NCI-H2029 treated with DMSO at 0.1 percent for 48 hours (cell line): ENCODE measurements around the gene PAQR9.

Source experiments
- DNase-seq: peaks from one replicate; lab custom pipeline; 2025; lab: John Stamatoyannopoulos, UW

Gene PAQR9

GRCh38 chr3:142950972-142951371 lies 12.5 kb downstream of the PAQR9 start:
- DNase-seq = no peak

DNA sequence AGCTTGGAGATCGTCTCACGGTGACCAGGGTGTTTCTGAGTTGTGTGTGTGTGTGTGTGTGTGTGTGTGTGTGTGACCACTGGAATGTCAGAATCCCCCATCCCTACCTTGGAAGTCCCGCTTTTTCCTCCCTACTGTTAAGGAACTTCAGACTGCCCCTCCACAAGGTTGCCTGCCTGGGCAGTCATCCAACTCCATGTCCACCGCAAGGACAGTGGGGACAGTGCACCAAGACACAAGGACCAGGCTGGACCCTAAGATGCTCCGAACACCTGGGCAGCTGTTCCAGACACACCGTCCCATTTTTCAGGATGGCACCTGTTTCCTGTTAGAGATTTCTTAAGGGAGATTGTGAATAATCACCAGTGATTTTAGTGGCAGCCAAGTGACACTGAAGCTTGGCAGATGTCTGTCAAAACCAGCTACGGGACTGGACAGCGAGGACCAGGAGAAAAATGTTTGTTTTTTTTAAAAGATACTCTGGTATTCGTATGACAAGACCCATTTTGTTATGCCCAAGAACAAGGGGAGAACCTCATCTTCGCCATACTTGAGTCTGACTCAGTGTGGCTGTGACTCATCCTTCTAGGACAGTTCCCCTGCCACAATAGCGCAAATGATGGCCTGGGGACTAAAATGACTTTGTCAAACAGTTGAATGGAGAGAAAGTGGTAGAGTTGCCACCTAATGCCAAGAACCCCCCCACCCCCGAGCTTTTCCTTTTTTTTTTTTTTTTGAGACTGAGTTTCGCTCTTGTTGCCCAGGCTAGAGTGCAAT lies 15.5 kb downstream of the PAQR9 start:
- no peak for DNase-seq

DNA sequence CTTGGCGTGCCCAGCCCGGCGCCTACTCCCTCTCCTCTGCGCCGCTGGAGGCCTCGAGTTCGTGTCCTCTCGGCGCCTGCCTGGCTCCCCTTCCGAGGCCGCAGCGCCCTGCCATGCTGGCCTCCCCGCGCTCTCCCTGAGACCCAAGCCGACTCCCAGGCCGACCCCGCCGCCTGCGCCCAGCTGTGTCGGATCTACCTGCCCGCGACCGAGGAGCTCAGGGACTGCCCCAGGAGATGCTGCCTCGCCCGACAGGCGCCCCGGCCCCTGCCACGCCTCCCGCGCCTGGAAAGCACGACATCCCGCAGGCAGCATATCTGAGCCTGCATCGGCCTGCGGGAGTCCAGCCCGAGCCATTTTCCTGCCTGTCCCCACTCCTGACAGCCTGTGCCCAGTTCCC lies 16.1 kb downstream of the PAQR9 start:
- no peak for DNase-seq

DNA sequence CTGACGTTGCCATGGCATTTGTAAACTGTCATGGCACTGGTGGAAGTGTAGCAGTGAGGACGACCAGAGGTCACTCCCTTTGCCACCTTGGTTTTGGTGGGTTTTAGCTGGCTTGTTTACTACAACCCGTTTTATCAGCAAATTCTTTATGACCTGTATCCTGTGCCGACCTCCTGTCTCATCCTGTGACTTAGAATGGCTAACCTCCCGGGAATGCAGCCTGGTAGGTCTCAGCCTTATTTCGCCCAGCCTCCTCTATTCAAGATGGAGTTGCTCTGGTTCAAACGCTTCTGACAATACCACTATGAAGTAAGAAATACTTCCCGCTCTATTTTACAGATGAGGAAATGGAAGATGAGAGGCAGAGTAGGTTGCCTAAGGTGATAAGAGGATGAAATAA lies 16.6 kb downstream of the PAQR9 start:
- DNase-seq = no peak

- DNase-seq = no peak
These were observed 18.5 kb downstream of the PAQR9 start for GRCh38 chr3:142945023-142945422.

DNA sequence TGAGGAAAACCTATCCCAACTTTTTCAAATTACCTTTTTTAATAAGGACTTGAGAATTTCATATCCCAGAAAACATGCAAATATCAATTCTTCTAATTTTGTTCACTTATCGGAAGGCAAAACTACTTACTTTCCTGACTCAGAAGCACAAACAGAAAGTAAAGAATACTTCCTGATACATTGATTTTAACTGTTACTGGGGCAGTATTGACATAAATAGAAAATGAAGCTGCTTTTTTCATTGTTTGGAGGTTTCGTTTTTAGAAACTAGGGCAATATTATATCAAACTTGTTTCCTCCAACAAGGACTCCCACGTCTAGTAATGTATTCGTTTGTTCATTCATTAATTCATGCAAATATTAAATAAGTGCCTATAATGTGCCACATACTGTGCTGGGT lies 19.1 kb downstream of the PAQR9 start:
- DNase-seq = no peak

DNA sequence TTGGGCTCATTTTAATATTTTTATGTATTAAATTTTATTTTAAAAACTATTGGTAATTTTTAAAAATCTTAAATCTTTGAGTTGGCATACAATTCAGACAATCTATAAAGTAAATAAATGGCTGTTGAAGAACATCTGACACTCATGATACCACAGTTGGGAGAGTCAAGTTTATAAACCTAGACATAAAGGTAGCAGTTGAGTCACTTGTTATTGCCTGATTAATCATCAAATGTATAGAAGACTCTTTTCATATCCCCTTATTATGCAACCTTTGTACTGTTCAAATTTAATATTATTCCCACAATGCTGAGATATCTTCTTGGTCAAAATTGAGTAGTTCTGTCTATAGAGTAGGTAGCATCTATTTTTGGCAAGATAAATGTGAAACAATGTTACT lies 19.6 kb downstream of the PAQR9 start:
- DNase-seq = no peak

DNA sequence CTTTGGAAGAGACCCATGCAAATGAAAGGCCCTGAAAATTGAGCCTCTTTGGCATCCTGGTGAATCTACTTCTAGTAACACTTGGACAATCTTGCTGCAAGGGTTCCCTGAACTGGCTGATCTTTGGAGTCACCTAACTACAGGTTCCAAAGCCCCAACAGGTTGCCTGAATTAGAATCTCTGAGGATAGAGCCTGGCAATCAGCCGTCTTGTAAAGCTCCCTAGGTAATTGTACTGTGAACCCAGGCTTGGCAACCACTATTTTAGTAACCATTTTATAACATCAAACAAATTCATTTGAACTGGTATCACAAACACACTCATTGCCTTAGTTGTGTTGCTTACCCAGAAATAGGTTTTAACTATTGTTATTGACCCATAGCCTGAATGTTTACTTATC lies 20.1 kb downstream of the PAQR9 start:
- DNase-seq = no peak

GRCh38 chr3:142941373-142942123 lies 21.9 kb downstream of the PAQR9 start:
- DNase-seq = no peak

DNA sequence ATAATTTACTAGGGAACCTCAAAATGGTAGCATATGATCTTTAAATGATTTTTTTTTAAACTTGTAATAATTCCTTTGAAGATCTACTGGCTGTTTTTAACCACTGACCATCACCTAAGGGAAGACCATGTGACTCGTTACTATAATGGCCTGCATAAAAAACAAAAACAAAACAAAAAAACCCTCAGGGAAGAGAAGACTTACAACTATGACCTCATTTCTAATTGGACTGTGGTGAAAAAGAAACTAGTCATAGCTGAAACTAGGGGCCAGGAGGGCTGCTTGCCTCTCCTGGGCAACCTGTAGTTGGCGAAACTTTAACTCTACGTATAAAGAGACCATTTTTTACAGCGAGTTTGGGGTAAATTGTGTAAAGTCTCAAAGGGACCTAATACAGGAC lies 23.0 kb downstream of the PAQR9 start:
- no peak for DNase-seq

DNA sequence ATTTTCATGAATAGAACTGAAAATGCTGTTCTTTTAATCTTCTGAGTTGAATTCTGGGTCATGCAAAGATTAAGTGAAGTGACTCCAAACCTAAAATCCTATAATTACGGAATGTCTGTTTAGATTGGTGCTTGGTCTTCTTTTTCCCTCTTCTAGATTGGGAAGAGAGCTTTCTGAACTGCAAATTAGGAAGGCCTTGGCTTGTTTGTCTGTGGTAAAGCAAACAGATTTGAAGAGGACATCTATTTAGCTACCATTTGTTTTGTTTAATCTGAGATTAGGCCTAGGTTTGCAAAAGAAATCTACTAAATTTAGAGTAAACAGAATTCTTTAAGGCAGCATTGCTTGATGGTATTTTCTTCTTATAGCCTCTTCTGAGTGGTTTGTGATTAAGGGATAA lies 23.5 kb downstream of the PAQR9 start:
- DNase-seq = peak; percentile 14

DNA sequence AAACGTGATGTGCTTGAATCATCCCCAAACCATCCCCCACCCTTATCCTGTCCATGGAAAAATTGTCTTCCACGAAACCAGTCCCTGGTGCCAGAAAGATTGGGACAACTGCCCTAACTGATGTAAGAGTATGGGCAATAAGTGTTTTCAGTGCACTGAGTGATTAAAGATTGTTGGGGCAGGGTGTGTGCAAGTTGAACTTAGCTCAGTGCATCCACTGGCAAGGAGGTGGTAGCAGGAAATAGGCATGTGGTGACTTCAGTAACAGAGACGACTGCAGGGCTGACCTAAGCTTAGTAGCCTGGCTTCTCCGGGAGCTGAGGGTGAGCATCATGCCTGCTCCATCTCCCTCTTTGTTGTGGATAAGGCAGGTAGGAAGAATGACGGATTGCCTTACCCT lies 27.5 kb downstream of the PAQR9 start:
- no peak for DNase-seq

DNA sequence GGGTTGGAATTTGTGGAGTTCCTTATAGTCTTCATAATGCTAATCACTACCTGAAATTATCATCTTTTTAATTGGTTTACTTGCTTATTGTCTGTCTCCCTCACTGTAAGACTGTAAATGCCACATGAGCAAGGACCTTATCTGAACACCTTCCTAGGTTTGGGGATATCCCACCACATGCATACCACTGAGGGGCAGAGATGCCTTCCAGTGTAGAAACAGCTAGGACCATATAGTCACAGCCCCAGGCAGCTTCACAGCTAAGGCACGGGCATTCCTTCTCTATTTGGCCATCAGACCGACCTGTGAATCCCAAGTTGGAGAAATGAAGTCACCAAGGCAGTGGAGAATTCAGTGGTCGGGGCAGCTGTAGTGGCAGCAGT lies 28.6 kb downstream of the PAQR9 start:
- DNase-seq = no peak

- no peak for DNase-seq
These were observed 29.2 kb downstream of the PAQR9 start for GRCh38 chr3:142934128-142934886.

GRCh38 chr3:142931222-142931621 lies 32.3 kb downstream of the PAQR9 start:
- no peak for DNase-seq

GRCh38 chr3:142930463-142930862 lies 33.0 kb downstream of the PAQR9 start:
- no peak for DNase-seq

- no peak for DNase-seq
These were observed 33.6 kb downstream of the PAQR9 start for GRCh38 chr3:142929890-142930289.

GRCh38 chr3:142929109-142929508 lies 34.4 kb downstream of the PAQR9 start:
- peak; percentile 69 for DNase-seq

GRCh38 chr3:142926368-142926944 lies 37.0 kb downstream of the PAQR9 start:
- DNase-seq = no peak

- DNase-seq = no peak
These were observed 38.3 kb downstream of the PAQR9 start for GRCh38 chr3:142925140-142925539.

- DNase-seq = no peak
These were observed 39.8 kb downstream of the PAQR9 start for GRCh38 chr3:142923694-142924093.

GRCh38 chr3:142916605-142917004 lies 46.9 kb downstream of the PAQR9 start:
- no peak for DNase-seq

DNA sequence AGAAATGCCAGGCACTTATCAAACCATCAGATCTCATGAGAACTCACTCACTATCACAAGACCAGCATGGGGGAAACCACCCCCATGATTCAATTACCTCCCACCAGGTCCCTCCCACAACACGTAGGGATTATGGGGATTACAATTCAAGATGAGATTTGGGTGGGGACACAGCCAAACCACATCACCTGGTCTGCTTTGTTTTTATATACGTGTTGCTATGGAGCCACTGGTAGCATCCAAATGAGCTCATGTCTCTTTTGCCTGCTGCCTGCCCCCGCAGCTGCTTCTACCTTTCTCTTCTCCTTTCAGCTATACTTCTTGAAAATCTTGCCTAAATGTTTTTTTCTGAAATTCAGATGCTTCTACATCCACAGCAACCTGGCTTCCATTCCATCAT lies 47.8 kb downstream of the PAQR9 start:
- DNase-seq = no peak
